ENCODE data around the gene LIPC. TPM values are rescaled to one million over a fixed set of nuclear protein-coding genes. Genes with fewer than 3 reads are reported as not detected.

The LIPC gene
- total RNA-seq, 6 experiments from 2014 or later = 31.1 to 213 (median 86.1) TPM

DNA sequence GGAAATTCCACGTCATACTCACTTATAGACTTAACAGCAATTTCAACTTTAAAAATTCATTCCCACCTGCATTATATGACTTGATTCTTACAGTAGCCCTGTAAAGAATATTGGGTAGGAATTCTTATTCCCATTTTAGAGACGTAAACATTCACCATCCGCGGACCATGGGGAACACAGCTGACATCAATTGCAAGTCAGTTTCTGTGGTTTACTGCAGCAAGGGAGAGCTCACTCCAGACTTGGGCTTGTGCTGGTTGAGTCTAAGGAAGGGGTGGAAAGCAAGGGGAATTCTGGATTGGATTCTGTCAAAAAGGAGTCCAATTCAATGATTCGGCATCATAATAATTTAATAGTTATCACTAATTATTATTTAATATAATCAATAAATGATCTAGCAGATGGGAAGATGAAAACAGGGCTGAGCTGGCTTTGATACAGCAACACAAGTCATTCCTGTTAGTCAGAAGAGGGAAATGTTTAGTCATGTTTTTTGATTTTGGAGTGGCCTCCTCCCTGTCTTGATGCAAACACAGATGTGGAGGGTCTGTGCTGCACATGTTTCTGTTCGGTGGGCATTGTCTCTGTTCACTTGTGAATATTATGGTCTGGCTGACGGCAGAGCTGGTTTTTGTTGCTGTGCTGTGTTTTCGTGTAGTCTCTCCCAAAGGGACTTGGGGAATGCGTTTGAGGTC, 9.7 kb downstream of the LIPC start:
- no peak for TF ChIP-seq POLR2A (IDR thresholded peaks at IDR 0.05)
- TF ChIP-seq, protein P1, sequence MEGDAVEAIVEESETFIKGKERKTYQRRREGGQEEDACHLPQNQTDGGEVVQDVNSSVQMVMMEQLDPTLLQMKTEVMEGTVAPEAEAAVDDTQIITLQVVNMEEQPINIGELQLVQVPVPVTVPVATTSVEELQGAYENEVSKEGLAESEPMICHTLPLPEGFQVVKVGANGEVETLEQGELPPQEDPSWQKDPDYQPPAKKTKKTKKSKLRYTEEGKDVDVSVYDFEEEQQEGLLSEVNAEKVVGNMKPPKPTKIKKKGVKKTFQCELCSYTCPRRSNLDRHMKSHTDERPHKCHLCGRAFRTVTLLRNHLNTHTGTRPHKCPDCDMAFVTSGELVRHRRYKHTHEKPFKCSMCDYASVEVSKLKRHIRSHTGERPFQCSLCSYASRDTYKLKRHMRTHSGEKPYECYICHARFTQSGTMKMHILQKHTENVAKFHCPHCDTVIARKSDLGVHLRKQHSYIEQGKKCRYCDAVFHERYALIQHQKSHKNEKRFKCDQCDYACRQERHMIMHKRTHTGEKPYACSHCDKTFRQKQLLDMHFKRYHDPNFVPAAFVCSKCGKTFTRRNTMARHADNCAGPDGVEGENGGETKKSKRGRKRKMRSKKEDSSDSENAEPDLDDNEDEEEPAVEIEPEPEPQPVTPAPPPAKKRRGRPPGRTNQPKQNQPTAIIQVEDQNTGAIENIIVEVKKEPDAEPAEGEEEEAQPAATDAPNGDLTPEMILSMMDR (IDR thresholded peaks at IDR 0.05) = no peak
- H3K36me3 ChIP-seq = no peaks in the 10 kb centered on the region
- DNase-seq (peak in 1 of 3 donors; percentile 9), ATAC-seq (peak in 1 of 4 donors; percentile 22)
- H3K4me1 ChIP-seq = peaks cover 0 to 78% (median 40%) of the 10 kb centered on the region in 4 donors
- WGBS (ENCODE audit: insufficient coverage, low coverage, low lambda C conversion rate, missing lambda C conversion rate) = 54% methylated on average over 9 of the region's 9 CpGs
- H3K27ac ChIP-seq = peak overlapping the region; percentile 93 to 98 (median 94)
- H3K27me3 ChIP-seq = no peaks in the 10 kb centered on the region
- intact Hi-C loops (cut with DNase I) = loop anchor here in 1 of 2 donors (5.0 kb wide), 1 partner anchor 109 kb away; no protein-coding TSS in a partner anchor
- no peak overlapping the region for H3K4me3 ChIP-seq
- no peaks in the 10 kb centered on the region for H3K9me3 ChIP-seq

DNA sequence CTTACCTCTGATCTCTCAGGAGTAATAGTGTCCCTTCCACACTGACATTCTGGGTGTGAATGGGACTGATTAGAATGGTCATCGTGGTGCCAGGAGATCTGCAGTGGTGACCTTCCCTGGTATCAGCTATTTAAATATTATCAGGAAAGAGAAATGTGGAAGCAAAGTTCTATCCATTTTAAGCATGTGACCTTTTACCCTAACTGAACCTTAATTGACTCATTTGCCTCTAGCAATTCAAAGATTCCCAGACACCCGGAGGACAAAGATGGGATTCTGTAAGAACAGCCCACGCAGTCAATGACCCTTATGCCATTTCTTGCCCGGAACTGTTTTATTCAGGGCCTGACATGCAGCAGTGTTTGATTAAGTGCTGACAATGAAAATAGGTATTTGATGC, 10.3 kb downstream of the LIPC start:
- Histone ChIP-seq H3K27ac (peak overlapping the region; percentile 93 to 98 (median 94)), H3K36me3 (no peaks in the 10 kb centered on the region), H3K9me3 (no peaks in the 10 kb centered on the region), H3K4me1 (peaks cover 0 to 79% (median 41%) of the 10 kb centered on the region in 4 donors), H3K27me3 (no peaks in the 10 kb centered on the region), H3K4me3 (no peak overlapping the region)
- TF ChIP-seq, protein P1 (IDR thresholded peaks at IDR 0.05) = no peak
- TF ChIP-seq POLR2A (IDR thresholded peaks at IDR 0.05) = peak; percentile 24
- peak; percentile 31 to 55 (median 46) for ATAC-seq
- 6% methylated on average over 4 of the region's 4 CpGs for whole genome bisulfite sequencing (ENCODE audit: insufficient coverage, low coverage, low lambda C conversion rate, missing lambda C conversion rate)
- intact Hi-C loops (cut with DNase I) = loop anchor here in 1 of 2 donors (5.0 kb wide), 1 partner anchor 110 kb away; no protein-coding TSS in a partner anchor
- peak in 1 of 3 donors; percentile 55 for DNase-seq

DNA sequence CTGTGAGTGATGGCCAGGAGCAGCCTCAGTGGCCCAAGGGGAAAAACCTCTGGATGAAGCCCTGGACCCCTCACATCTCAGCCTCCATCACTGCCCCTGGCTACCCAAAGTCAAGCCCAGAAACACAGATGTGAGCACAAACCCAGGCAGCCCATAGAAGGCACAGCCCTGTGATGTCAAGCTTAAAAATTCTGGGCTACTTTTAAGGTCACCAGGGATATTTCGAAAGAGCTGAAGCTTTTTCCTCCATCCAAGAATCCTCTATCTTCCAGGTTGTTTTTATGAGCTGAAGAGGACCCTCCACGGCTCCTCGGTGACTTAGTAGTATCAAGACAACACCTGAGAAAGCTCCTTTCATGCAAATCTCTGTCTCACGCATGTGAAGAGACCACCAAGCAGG, 11.5 kb downstream of the LIPC start:
- intact Hi-C loops (cut with DNase I) = loop anchor here in 1 of 2 donors (5.0 kb wide), 1 partner anchor 111 kb away; no protein-coding TSS in a partner anchor
- DNase-seq (no peak), ATAC-seq (no peak)
- Histone ChIP-seq H3K27me3 (no peaks in the 10 kb centered on the region), H3K36me3 (no peaks in the 10 kb centered on the region), H3K9me3 (no peaks in the 10 kb centered on the region), H3K4me3 (no peak overlapping the region), H3K27ac (peak overlapping the region in 2 of 3 donors; percentile 5 to 94), H3K4me1 (peaks cover 0 to 84% (median 44%) of the 10 kb centered on the region in 4 donors)
- 93% methylated on average over 4 of the region's 4 CpGs for WGBS (ENCODE audit: insufficient coverage, low coverage, low lambda C conversion rate, missing lambda C conversion rate)
- TF ChIP-seq POLR2A (IDR thresholded peaks at IDR 0.05) = no peak
- TF ChIP-seq, protein P1 (IDR thresholded peaks at IDR 0.05) = no peak

DNA sequence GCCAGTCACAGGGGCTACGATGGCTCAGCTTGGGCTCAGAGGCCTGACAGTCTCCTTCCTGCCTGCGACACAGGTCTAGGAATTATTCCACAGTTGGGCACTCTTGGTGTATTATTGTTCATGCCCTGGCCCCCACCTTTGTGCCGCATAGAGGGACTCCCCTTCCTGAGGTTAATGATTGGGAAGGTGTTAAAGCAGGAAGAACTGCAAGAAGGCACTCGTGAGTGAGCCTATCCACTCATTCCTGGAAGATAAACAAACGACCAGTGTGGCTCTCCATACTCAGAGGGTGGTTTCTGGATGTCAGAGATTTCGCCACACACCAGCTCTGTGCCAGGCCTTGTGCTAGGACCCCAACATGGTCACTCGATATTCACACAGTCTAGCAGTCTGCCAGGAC, 12.3 kb downstream of the LIPC start:
- H3K27ac ChIP-seq = peak overlapping the region; percentile 63 to 94 (median 63)
- H3K4me3 ChIP-seq = no peak overlapping the region
- ATAC-seq (peak in 3 of 4 donors; percentile 11 to 47 (median 12)), DNase-seq (no peak)
- WGBS (ENCODE audit: insufficient coverage, low coverage, low lambda C conversion rate, missing lambda C conversion rate) = 39% methylated on average over 5 of the region's 7 CpGs
- H3K27me3 ChIP-seq = no peaks in the 10 kb centered on the region
- intact Hi-C loops (cut with DNase I) = loop anchor here in 1 of 2 donors (5.0 kb wide), 1 partner anchor 112 kb away; no protein-coding TSS in a partner anchor
- TF ChIP-seq, protein P1 (IDR thresholded peaks at IDR 0.05) = no peak
- no peak for TF ChIP-seq POLR2A (IDR thresholded peaks at IDR 0.05)
- no peaks in the 10 kb centered on the region for H3K9me3 ChIP-seq
- no peaks in the 10 kb centered on the region for H3K36me3 ChIP-seq
- peaks cover 0 to 81% (median 42%) of the 10 kb centered on the region in 4 donors for H3K4me1 ChIP-seq
